NT2/D1 (cell line): ENCODE results near the gene ADH1B.

Experiments
- SUZ12 ChIP-seq: IDR thresholded peaks from 2 replicates; pipeline ENCODE4 v1.6.1; 2011; ENCODE audit not compliant: insufficient read length, insufficient read depth; ENCODE audit errors: extremely low read depth
- YY1 ChIP-seq: IDR thresholded peaks from 2 replicates; pipeline ENCODE4 v1.6.1; 2011; ENCODE audit not compliant: insufficient read length, insufficient read depth
- ZNF274 ChIP-seq: IDR thresholded peaks from 2 replicates; pipeline ENCODE4 v1.6.1; 2011; ENCODE audit warnings: mild to moderate bottlenecking, low read depth, low read length

DNA sequence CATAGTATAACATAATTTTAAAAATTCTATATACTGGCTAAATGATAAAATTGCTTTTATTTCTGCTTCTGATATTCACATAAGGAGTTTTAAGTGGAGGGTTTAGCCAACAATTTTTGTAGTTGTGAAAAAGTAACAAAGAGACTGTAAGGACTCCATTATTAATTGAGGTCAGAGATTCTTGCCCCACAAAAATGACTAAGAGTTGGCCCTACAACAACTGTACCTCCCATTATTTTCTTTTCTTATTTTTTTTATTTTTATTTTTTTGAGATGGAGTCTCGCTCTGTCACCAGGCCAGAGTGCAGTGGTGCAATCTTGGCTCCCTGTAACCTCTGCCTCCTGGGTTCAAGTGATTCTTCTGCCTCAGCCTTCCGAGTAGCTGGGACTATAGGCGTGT is 9.4 kb upstream of the ADH1B start:
- TF ChIP-seq SUZ12 (no peak), YY1 (no peak), ZNF274 (no peak)
